Bone marrow (tissue), 2 donors: ENCODE data around the gene NEMP1.
"Not testable (repeated sequence)": the region's sequence is repeated elsewhere in the genome, so short reads cannot be mapped to it uniquely, and the experiment has no call there.

Experiments used
- DNase-seq, 2 donors: peaks; one replicate each; lab custom pipeline; 2025; lab: John Stamatoyannopoulos, UW

NEMP1 gene

DNA sequence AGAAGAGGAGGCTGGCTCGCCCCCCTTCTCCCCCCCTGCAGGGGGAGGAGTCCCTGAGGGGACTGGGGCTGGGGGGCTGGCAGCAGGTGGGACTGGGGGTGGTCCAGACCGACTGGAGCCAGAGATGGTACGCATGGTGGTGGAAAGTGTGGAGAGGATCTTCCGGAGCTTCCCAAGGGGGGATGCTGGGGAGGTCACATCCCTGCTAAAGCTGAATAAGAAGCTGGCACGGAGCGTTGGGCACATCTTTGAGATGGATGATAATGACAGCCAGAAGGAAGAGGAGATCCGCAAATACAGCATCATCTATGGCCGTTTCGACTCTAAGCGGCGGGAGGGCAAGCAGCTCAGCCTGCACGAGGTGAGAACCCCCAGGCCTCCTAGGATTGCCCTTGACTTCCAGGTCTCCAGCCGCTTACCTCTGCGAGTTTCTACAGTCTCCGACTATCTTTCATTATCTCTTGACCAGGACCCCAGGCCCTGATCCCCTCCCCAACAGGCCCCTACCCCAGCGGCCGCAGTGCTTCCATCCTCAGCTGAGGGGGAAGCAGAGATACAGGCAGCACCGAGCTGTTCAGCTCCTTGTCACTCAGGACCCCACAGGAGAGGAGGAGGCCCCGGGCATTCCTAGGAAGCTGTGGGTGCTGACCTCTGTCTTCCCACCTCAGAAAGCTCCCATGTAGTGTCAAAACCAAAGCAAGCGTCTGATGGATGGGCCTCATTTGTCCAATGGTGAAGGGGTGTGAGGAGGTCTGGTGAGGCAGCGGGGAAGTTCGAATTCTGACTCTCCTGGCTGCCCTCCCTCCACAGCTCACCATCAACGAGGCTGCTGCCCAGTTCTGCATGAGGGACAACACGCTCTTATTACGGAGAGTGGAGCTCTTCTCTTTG, 13.3 kb upstream of the NEMP1 start:
- DNase-seq, result no peak

DNA sequence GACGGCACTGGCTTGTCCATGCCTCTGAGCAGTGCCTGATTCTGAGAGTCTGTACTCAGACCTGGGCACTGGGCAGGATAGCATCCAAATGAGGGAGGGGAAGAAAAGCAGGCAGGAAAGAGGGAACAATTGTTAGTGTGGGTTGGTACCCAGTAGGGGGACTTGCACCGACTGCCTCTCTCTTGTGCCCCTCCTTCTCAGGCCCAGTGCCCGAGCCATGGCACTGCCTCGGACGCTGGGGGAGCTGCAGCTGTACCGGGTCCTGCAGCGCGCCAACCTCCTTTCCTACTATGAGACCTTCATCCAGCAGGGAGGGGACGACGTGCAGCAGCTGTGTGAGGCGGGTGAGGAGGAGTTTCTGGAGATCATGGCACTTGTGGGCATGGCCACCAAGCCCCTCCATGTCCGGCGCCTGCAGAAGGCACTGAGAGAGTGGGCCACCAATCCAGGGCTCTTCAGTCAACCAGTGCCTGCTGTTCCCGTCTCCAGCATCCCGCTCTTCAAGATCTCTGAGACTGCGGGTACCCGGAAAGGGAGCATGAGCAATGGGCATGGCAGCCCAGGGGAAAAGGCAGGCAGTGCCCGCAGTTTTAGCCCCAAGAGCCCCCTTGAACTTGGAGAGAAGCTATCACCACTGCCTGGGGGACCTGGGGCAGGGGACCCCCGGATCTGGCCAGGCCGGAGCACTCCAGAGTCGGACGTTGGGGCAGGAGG, 12.5 kb upstream of the NEMP1 start:
- DNase-seq, result no peak

DNA sequence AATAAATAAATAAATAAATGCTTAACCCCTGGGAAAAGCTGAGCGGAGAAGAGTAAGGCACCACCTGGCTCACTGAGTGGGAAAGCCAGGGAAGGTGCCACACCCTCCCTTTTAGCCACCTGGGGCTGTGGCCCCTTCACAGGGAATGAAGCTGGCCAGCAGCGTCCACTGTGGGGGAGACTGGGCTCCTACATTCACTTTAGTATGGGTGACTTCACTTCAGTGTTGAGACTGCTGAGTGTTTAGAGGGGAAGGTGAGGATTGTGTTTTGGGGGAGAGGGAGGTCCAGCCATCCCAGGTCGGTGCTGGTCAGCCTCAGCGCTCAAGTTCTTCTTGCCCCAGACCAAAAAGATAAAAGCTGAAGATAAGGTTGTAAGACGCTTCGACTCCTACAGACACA, 11.9 kb upstream of the NEMP1 start:
- DNase-seq, result no peak

DNA sequence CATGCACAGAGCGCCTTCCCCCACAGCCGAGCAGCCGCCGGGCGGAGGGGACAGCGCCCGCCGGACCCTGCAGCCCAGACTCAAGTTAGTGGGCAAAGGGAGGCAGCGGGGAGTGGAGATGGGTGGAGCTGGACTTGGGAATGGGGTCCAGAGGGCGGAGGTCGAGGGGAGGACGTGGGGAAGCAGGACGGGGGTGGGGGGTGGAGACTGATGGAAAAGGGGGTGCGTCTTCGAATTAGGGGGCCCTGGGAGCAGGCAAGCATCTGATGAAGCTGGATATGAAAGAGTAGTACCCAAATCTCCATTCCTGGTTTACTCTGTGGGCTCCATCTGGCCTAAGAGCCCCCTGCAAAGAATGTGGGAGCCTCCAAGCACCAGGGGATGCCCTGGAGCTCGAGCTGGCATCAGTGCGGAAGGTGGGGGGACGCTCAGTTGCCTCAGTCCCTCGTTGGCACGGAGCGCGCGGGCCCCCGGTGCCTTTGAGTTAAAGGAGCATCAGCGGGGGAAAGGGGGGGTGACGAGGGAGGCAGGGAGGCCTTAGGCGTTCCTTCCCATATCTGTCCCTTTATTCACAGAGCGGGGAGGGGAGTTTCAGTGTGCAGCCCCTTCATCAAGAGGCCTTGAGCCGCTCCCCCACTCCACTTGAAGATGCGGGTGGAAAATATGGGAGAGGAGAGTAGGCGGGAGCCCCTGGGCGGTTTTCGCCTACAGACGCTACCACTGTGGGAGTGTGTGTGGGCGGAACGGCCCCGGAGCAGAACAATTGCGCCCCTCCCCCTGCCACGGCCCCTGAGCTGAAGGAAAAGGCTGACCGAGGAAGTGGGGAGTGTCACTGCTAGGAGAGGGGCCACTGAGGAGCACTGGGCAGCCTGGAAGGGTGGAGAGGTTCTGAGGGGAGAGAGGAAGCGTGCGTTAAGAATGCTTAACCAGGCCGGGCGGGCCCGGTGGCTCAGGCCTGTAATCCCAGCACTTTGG, 11.0 kb upstream of the NEMP1 start:
- peak; percentile 17 to 29 for DNase-seq

DNA sequence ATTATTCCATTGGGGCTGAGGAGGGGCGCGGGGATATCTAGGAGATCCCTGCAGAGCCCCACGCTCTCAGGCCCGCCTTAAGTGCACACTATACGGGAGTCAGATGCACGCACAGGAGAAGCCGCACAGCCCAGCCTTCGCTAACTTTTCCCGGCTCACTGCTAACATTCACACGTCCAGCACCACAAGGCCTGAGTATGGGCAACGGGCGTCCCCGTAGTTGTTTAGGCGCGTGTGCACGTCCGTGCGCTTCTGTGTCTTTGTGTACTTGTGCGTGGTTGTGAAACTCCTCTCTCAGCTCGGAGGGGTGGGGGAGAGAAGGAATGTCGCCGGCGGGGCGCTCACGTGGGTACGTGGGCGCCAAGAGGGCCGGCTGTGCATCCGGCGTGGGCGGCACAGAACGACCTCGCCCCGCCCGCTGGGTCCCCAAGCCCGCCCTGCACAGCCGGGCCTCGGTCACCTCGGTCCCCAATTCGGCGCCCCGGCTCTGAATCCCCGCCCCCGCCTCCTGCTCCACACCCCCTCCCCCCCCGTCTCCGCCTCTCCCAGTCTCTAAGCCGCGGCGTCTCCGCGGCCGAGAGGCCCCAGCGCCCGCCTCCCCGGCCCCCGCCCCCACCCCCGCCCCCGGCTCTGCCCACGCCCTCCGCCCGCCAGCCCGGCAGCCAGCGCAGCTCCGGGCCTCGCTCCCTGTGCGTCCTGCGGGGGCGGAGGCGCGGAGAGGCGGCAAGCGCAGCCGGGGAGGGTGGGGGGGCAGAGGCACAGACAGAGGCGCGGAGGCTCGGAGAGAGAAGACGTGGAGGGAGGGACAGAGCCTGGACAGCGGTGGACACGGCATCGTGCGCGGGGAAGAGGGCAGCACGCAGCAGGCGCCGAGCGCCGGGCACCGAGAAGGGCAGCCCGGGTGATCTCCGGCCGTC, 10.0 kb upstream of the NEMP1 start, which contains the start of gene NAB2:
Gene NAB2 (plus strand): TSS at position 761 of the 917 bp plus-strand sequence. CDS start 158 bp downstream, outside the sequence.
- DNase-seq, result peak; percentile 79 to 87

DNA sequence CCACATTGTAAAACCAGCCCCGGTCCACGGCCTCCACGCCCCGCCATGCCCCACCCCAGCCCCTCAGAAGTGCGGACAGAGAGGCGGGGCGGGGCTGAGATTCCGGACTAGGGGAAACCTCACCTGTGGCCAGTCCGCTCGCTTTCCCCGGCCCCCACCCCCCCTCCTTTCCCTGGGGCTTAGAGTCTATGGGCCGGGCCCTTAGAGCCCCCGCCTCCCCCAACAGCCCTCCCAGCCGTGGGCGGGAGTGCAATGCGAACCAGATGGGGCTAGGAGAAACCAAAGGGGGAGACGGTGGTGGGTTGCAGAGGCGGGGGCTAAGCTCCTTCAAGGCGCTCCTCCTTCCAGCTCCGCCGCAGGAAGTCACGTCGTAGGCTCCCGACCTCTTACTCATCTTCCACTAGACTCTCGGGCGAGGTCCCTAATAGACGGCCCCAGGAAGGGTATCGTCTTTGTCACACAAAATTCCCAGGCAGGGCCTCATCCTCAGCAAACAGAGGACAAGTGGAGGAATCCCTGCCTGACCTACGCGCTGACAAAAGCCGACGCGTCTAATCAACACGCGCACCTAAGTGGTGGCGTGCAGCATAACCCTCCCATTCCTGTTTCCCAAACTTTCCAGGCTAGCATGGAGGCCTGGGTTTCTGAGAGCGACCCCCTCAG, 9.2 kb upstream of the NEMP1 start:
- DNase-seq, result peak; percentile 70 to 79

DNA sequence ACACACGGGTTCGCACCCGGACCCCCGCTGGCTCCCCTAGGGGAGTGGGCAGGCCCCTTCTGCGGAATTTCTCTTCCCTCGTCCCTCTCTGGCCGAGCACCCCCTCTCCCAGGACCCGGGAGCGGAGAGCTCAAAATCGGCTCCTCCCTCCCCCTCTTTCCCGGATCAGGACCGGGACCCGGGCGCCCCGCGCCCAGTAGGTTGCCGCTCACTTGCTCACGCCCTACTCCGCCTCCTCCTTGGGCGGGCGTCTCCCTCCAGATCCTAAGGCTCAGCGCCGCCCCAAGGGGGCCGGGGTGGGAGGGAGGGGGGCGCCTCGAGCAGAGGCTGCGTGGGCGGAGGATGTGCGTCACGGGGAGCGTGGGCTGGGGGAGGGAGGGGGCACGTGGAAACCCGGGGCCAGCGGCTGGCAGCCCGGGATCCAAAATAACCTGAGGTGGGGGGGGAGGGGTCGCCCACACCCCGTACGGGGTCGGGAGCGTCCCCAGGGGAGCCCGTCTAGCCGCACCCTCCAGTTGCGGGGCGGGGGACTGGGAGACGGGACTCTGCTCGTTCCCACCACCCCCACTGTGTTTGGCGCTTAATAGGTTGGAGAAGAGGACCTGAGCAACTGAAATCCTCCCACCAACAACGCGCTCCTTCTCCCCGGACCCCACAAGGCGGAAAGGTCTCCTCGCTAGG, 8.6 kb upstream of the NEMP1 start:
- DNase-seq, result peak; percentile 79

DNA sequence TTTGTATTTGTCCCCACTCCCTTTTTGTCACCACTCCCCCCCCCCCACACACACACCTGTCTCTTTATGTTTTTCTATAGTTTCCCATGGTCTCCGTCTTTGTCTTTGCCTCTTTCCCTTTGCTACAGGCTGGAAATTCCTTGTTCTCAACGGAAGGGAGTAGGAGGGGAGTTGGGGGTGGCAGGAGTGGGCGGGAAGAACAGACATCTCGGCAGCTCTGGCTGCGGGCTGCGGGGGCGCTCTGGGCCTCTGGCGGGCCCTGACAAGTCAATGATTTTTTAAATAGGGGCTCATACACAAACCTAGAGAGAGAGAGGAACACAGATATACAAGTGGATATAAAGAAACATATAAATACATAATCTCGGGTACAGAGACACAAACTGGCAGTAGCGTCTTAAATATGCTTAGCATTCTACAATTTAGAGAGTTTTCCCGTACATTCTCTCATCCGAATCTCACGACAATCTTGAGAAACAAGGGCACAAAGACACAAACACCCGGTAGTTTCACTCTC, 8.0 kb upstream of the NEMP1 start:
- peak in 1 of 2 donors; percentile 44 for DNase-seq

DNA sequence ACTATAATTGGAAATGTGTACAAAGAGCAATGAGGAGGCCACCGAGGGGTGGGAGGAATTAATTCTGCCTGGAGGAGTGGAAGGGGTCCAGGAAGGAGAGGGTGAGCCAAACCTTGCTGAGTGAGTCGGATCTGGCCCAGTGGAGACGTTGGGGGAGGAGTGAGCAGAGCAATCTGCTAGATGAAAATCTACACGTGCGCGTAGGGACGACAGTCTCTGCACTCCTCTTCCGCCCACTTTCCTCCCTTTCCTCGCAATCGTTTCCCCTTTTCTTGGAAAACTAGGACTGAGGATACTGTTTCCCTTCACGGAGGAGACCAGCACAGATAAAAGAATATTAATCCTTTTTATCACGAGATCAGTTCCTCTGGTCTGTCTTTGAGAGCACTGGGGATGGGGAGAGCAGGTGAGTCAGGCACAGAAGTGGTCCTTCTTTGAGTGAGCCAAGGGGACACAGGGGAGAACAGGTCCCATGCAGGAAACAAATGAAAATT, 7.5 kb upstream of the NEMP1 start:
- DNase-seq, result no peak

DNA sequence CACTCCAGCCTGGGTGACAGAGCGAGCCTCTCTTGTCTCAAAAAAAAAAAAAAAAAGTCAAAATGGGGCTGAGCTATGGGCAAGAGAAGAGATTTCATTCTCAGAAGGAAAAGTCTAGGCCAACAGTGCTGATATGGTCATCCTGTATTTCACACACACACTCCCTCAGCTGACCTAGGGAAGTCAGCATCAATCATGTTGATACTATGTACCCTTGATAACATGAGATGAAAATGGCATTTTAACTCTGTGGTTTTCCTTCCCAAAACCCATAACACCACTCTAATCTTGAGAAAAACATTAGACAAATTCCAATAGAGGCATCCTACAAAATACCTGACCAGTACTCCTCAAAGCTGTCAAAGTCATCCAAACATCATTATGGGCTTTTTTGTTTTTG, 2.3 kb upstream of the NEMP1 start:
- no peak for DNase-seq

DNA sequence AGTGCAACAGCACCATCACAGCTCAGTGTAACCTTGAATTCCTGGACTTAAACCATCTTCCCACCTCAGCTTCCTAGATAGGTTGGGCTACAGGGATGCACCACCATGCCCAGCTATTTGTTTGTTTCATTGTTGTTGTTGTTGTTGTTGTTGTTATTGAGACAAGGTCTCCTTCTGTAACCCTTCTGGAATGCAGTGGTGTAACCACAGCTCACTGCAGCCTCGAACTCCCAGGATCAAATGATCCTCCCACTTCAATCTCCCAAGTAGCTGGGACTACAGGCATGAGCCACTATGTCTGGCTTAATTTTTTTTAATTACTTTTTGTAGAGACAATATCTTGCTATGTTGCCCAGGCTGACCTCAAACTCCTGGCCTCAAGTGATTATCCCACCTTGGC, 1.2 kb upstream of the NEMP1 start:
- no peak for DNase-seq

DNA sequence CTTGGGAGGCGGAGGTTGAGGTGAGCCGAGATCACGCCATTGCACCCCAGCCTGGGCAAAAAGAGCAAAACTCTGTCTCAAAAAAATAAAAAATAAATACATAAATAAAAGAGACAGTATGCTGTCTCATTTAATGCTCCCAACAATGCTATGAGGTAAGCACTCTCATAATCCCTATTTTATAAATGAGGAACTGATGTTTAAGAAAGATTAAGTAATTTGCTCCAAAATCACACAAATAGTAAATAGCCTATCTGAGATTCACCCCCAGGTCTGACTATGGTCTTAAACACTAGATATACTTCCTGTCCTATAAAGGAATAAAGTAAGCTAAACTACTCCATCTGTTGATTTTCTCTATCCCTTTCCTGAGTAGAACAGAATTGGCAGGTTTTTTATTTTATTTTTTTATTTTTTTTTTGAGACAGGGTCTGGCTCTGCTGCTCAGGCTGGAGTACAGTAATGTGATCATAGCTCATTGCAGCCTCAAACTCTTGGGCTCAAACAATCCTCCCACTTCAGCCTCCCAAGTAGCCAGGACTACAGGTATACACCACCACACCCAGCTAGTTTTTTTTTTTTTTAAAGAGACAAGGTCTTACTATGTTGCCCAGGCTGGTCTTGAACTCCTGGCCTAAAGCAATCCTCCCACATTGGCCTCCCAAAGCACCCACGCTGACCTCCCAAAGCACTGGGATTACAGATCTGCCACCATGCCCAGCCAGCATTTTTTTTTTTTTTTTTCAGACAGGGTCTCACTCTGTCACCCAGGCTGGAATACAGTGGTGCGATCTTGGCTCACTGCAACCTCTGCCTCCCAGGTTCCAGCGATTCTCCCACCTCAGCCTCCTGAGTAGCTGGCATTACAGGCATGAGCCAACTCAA, 4.8 kb downstream of the NEMP1 start:
- not testable (repeated sequence) for DNase-seq

DNA sequence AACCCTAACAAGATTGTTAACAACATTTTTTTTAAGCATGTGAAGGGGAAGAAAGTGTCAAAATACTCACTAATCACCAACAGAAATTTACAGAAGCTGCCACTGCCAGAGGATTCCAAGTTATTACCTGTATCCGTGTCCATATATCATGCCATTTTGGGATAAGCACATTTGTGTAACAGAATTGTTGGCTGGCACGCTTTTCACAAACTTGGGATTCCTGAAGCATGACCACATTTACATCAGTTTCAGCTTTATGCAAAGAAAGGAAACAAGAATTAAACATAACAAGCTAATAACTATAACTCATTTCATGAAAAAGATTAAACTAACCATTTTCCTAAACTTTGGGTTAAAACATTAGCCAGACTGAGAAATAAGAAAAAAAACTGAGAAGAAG, 5.9 kb downstream of the NEMP1 start:
- no peak for DNase-seq

DNA sequence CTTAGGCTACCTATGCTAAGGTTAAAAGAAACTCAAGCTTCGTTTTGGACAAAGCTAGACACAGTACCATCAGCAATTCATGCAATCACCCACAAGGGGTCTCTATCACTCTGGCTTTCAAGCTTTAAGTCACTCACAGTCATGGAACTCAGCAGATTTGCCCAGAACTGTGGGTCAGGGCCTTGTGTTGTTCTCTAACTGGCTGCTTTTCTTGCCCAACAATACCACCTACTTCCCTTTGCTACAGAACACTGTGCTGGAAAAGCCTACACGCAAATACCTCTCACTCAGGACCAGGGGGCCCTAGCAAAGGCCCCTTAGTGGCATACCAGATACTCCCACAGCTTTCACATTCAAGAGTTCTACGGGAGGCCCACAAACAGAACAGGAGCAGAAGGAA, 9.1 kb downstream of the NEMP1 start:
- peak in 1 of 2 donors; percentile 84 for DNase-seq

DNA sequence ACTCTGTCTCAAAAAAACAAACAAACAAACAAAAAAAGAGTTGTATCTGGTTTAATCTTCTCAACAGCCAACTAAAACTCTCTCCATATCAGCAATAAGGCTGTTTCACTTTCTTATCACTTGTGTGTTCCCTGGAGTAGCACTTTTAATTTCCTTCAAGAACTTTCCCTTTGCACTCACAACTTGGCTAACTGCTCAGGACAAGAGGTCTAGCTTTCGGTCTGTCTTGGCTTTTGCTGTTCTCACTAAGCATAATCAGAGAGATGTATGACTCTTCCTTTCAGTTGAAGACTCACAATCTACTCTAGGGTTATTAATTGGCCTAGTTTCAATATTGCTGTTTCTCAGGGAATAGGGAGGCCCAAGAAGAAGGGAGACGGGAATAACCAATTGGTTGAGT, 12.3 kb downstream of the NEMP1 start:
- no peak for DNase-seq

DNA sequence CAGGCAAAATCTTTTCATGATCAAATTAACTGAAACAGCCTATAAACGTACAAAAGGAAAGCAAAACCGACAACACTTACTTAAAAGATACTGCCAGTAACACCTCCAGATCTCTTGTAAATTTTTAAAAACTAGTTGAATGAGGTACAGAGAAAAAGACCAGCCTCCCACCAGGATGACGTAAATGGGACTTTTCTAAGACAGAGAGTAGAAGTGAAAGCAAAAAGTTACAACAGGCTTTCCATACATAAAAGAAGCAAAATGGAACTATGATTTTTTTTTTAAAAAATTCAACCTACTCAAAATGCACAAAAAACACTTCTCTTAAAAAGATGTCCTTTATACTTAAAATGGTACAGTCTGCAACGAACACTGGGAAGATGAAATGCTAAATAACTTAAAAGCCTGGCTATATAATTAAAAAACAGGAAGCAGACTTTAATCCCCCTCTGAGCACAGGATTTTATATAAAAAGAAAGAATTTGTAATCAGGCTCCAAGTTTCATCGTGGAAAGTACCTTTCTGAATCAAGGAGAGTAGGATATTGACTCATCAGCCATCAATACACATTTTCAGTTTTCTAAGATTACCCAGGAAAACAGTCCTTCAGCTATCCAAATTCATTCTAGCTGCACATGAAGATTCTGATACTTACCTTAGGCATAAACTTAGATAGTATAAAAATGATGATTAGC, 14.5 kb downstream of the NEMP1 start:
- peak in 1 of 2 donors; percentile 4 for DNase-seq

DNA sequence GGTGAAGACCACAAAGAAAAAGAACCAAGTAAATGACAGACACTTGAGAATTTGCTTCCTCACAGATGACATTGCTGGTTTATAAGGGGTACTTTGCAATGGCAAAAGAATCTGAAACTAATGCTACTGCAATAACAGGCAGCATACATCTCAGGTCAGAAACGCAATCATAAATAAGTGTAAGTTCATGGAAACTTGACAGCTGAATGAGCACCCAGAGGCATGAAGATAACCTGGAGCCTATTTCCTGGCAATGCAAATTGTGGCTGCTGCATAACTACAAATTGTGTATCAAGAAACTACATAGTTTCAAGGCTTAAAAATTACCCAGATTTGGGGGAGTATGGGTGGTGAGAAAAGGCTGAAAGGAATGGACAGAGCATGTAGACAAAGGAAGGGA, 20.1 kb downstream of the NEMP1 start:
- DNase-seq, result no peak
